Lower lobe of right lung (tissue), 2 donors: ENCODE data around the gene FRAS1. TPM values are rescaled to one million over a fixed set of nuclear protein-coding genes. Genes with fewer than 3 reads are reported as not detected.

Source experiments
- ATAC-seq, 2 donors: fragments of 200-7000 bp; cut with Tn5 transposase; one replicate each; pipeline ENCODE4 v1.9.1; 2020 to 2022; ENCODE audit warnings: mild to moderate bottlenecking in 2 of 2, moderate library complexity in 2 of 2
- DNase-seq: peaks from one replicate; pipeline ENCODE4 v3.0.0-alpha.2; 2020
- H3K27ac ChIP-seq: fragments of 200-600 bp; one replicate; pipeline ENCODE4 v1.8.0; 2022
- H3K27me3 ChIP-seq: fragments of 200-600 bp; one replicate; pipeline ENCODE4 v1.8.0; 2022; ENCODE audit warnings: low read depth
- H3K36me3 ChIP-seq: fragments of 200-600 bp; one replicate; pipeline ENCODE4 v1.8.0; 2022; ENCODE audit warnings: mild to moderate bottlenecking
- H3K4me1 ChIP-seq: fragments of 200-600 bp; one replicate; pipeline ENCODE4 v1.8.0; 2022
- H3K4me3 ChIP-seq: fragments of 200-600 bp; one replicate; pipeline ENCODE4 v1.8.0; 2022; ENCODE audit warnings: mild to moderate bottlenecking
- H3K9me3 ChIP-seq: fragments of 200-600 bp; one replicate; pipeline ENCODE4 v1.8.0; 2022
- CTCF ChIP-seq: fragments of 200-600 bp; IDR thresholded peaks from one replicate; pipeline ENCODE4 v1.8.0; 2022; ENCODE audit warnings: antibody characterized with exemption, mild to moderate bottlenecking
- intact Hi-C: fragments of 100-400 bp; cut with DNase I; formaldehyde crosslinking; loops from one replicate; pipeline ENCODE4 v1.11.0; 2022
- total RNA-seq: library from RNA; stranded (reverse); fragmentation: NEBNext Ultra II Directional; extraction: Animal tissue kit (Norgen Biotek cat#: 25700); gene quantifications from one replicate; pipeline ENCODE4 v1.2.1, GENCODE V29; 2021
- donor health status: DM: no; HTN: yes; CAD: no; lungs with severe emphysema.

Gene FRAS1
- total RNA-seq, 1 donor from 2014 or later: 9.2 TPM

- no peaks in the 10 kb centered on the region for H3K4me1 ChIP-seq
- ATAC-seq (no peak), DNase-seq (no peak)
- TF ChIP-seq CTCF: no peak
- intact Hi-C loops: no loop called here
- H3K27me3 ChIP-seq: no peaks in the 10 kb centered on the region
- no peaks in the 10 kb centered on the region for H3K9me3 ChIP-seq
- H3K36me3 ChIP-seq: peaks cover 49% of the 10 kb centered on the region
- H3K27ac ChIP-seq: no peak overlapping the region
- no peak overlapping the region for H3K4me3 ChIP-seq
Measured at GRCh38 chr4:78585633-78586032, 528.5 kb downstream of the FRAS1 start.

GRCh38 chr4:78588894-78589545 is 531.9 kb downstream of the FRAS1 start:
- no peak for TF ChIP-seq CTCF
- intact Hi-C loops: no loop called here

GRCh38 chr4:78591404-78591803 is 534.3 kb downstream of the FRAS1 start:
- intact Hi-C loops: no loop called here
- peaks cover 38% of the 10 kb centered on the region for H3K36me3 ChIP-seq
- no peak overlapping the region for H3K27ac ChIP-seq
- DNase-seq (no peak), ATAC-seq (no peak)
- H3K27me3 ChIP-seq: no peaks in the 10 kb centered on the region
- no peak overlapping the region for H3K4me3 ChIP-seq
- no peaks in the 10 kb centered on the region for H3K4me1 ChIP-seq
- TF ChIP-seq CTCF: no peak
- no peaks in the 10 kb centered on the region for H3K9me3 ChIP-seq

More at GRCh38 chr4:78588894-78589545, 531.9 kb downstream of the FRAS1 start:
- ATAC-seq (peak; percentile 12 to 15), DNase-seq (no peak)
- H3K36me3 ChIP-seq: peaks cover 33% of the 10 kb centered on the region
- H3K27me3 ChIP-seq: no peaks in the 10 kb centered on the region
- no peak overlapping the region for H3K4me3 ChIP-seq
- H3K4me1 ChIP-seq: no peaks in the 10 kb centered on the region
- H3K27ac ChIP-seq: peak overlapping the region; percentile 63
- no peaks in the 10 kb centered on the region for H3K9me3 ChIP-seq

- Histone ChIP-seq H3K27me3 (no peaks in the 10 kb centered on the region), H3K27ac (no peak overlapping the region), H3K4me3 (no peak overlapping the region), H3K9me3 (no peaks in the 10 kb centered on the region), H3K4me1 (no peaks in the 10 kb centered on the region), H3K36me3 (peaks cover 37% of the 10 kb centered on the region)
- intact Hi-C loops: no loop called here
- peak; percentile 29 for TF ChIP-seq CTCF
- ATAC-seq (peak in 1 of 2 donors; percentile 63), DNase-seq (no peak)
Measured at GRCh38 chr4:78592088-78592783, 535.1 kb downstream of the FRAS1 start.

Other genes starting within 250 kb of the FRAS1 start
- 54.1 TPM for gene CNOT6L, start 238.0 kb upstream of the FRAS1 start, total RNA-seq
- gene MRPL1, start 194.5 kb upstream of the FRAS1 start, total RNA-seq: 25.8 TPM